ENCODE results near the gene RPL37A.

Gene RPL37A

DNA sequence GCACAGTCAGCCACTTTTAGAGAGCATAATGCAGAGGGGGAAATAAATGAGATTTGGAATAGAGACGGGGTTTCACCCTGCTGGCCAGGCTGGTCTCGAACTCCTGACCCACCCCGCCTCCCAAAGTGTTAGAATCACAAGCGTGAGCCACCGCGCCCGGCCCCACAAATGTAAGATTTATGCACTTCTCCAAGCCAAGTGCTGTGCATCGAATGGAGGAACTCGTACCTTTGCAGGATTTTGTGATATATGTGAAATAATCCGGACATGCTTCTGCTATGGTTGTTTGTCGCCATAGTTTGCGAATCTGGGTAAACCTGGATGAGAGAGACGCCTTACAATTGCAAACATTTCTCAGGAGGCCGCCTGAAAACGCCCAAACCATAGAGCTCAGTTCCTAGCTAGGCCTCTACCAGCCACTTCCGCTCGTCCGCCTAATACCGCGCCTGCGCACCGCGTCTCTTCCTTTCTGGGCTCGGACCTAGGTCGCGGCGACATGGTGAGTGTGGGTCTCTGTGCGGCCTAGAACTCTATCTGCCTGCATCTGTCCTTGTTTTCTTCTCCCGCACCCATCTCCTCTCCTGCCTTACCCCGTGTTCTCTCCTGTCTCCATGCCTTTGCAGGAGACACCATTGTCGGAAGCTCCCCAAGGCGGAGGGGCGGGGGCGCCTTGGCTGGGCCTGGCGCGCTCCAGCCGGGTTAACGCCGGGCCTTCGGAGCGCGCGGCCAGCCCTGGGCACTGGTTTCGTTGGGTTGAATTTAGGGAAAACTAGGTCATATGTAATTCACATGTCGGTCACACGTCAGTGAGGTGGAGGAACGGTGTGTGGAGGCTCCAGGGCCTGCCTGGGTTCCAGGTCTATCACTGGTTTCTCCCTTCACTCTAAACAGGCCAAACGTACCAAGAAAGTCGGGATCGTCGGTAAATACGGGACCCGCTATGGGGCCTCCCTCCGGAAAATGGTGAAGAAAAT lies at the start of gene RPL37A:
Gene RPL37A, plus strand, starts transcription at position 466 of the 974 bp plus-strand sequence. Its CDS starts 31 bp downstream, at position 497.
- peak; percentile 90 to 91 for DNase-seq (ENCODE audit: low read depth in 2 of 2)

GRCh38 chr2:216450346-216450745 lies 48.3 kb upstream of the RPL37A start:
- no peak for DNase-seq (ENCODE audit: low read depth in 2 of 2)

DNA sequence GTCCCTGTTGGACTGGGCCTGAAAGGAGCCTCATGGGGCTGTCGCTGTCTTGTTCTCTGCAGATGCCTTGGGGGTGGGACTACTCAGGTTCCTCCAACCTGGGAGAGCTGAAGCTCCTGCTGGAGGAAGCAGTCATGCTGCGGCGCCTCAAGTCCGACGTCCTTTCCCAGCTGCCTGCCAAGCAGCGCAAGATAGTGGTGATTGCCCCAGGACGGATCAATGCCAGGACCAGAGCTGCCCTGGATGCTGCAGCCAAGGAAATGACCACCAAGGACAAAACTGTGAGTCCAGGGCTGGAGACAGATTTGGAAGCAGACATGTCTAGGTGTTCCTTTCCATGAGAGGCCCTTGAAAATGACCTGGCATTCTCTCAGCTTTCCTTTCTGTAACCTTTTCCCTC lies 47.9 kb upstream of the RPL37A start:
- DNase-seq (ENCODE audit: low read depth in 2 of 2) = no peak

GRCh38 chr2:216453955-216454614 lies 44.6 kb upstream of the RPL37A start:
- no peak for DNase-seq (ENCODE audit: low read depth in 2 of 2)

DNA sequence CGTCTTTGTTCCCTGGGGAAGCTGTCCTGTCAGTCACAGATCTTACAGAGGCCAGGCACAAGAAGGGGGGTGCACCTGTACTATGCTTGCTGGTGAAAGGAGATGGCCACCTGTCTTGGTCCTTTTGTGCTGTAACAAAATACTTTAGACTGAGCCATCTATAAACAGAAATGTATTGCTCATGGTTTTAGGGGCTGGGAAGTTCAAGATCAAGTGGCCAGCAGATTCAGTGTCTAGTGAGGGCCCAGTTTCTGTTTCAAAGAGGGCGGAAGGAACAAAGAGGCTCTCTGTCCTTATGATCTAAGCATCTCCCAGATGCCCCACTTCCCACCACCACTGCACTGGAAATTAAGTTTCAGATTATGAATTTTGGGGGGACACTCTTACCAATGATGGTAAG lies 35.5 kb upstream of the RPL37A start:
- no peak for DNase-seq (ENCODE audit: low read depth in 2 of 2)

GRCh38 chr2:216464104-216464720 lies 34.4 kb upstream of the RPL37A start:
- no peak for DNase-seq (ENCODE audit: low read depth in 2 of 2)

- no peak for DNase-seq (ENCODE audit: low read depth in 2 of 2)
Measured at GRCh38 chr2:216465579-216466195, 33.0 kb upstream of the RPL37A start.

GRCh38 chr2:216467845-216468244 lies 30.8 kb upstream of the RPL37A start:
- no peak for DNase-seq (ENCODE audit: low read depth in 2 of 2)

DNA sequence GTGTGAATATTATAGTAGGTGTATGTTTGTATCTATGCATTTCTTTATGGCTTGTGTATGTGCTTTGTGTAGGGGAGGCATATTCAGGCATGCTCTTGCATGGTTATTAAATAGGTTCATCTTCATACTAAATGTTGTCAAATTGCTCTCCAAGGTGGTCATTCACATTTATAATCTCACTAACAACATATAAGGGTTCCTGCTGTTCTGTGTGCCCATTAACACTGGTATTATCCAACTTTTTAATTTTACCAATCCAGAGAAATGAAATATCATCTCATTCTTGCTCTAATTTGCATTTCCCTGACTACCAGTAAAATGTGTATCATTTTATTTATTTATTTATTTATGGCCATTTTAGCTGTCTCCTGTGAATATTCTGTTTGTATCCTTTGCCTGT lies 29.0 kb upstream of the RPL37A start:
- no peak for DNase-seq (ENCODE audit: low read depth in 2 of 2)

DNA sequence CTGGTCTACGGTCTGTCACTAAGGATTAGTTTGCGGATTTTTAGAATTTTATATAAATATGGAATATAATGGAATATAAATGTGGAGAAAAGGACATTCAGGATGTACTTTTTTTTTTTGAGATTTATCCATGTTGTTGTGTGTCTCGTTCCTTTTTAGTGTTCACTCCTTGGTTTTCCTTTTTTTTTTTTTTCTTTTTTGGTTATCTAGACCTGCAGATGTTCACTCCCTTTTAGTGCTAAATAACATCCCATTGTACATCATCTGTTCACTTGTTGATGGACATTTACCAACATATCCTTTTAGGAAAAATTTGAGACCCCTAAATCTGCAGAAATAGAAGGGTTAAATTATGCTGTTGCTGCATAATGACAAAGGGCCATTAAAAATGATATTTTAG lies 25.5 kb upstream of the RPL37A start:
- no peak for DNase-seq (ENCODE audit: low read depth in 2 of 2)

DNA sequence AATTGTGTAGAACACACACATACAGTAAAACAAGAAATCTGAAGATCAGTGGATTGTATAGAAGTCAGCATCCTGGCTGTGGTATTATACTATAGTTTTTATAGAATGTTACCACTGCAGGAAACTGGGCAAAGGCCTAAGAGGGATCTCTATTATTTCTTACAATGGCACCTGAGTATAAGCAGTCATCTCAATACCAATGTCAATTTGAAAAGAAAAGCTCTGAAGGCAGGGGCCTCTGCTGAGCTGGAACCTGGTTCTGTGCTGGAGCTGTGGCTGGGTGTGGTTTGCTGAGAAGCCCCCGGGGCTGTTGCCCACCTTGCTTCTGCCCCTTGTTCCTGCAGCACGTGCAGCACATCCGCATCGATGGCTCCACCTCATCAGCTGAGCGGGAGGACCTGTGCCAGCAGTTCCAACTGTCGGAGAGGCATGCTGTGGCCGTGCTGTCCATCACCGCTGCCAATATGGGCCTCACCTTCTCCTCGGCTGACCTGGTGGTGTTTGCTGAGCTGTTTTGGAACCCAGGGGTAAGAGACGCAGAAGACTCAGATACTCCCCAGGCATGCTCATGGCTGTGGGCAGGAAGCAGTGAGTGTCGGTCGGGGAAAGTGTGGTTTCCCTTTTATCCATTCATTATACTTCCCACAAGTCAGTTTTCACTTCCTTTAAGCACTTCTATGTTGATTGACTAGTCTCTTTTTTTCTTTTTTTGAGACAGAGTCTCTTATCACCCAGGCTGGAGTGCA lies 23.5 kb upstream of the RPL37A start:
- no peak for DNase-seq (ENCODE audit: low read depth in 2 of 2)

DNA sequence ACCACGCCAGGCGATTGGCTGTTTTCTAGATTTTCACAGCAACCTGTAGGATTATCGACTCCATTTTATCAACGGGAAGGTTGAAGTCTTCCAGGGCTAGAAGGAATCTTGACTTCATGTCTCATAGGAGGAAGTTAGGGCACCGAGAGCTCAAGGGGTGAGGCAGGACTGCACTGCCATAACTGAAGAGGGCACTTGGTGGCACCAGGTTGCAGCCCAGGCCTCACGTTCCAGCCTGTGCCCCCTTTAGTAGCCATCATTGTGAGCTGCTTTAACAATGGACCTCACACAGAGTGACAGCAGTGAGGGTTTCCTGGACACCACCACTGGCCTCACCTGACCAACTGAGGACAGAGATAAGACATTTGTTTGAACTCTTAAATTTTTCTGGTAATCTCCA lies 22.9 kb upstream of the RPL37A start:
- no peak for DNase-seq (ENCODE audit: low read depth in 2 of 2)

- DNase-seq (ENCODE audit: low read depth in 2 of 2) = no peak
Measured at GRCh38 chr2:216477283-216478035, 21.2 kb upstream of the RPL37A start.

- peak in 1 of 2 experiments; percentile 8 for DNase-seq (ENCODE audit: low read depth in 2 of 2)
Measured at GRCh38 chr2:216478151-216478550, 20.5 kb upstream of the RPL37A start.

DNA sequence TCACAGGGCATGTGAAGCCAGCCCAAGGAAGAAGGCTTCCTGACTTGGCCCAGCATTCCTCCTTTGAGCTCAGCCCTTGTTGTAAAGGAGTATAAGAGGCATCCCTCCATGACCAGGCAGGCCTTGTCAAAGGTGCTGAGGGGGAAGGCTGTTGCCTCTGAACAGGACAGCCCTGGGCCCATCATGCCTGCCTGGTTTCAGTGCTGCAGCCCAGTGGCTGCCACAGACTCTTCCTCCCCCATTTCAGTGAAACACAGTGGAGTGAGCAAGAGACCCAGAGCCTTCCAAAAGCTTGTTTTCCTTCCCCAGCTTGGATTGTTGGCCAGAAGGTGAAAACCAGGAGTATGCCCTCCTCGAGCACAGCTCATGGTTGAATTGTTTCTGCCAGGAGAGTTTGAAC lies 19.9 kb upstream of the RPL37A start:
- DNase-seq (ENCODE audit: low read depth in 2 of 2) = no peak

GRCh38 chr2:216480221-216480620 lies 18.4 kb upstream of the RPL37A start:
- DNase-seq (ENCODE audit: low read depth in 2 of 2) = no peak

DNA sequence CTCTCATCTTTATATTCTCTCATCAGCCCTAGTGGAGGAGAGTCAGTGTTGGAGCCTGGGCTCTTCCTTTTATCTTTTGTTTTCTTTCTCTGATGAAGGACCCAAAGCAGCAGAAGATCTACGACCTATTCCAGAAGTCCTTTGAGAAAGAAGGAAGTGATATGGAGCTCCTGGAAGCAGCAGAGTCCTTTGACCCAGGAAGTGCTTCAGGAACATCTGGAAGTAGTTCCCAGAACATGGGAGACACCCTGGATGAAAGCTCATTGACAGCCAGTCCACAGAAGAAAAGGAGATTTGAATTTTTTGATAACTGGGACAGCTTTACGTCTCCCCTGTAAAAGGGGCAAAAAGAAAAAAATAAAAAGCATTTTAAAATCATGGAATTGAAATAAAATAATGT lies 16.0 kb upstream of the RPL37A start:
- no peak for DNase-seq (ENCODE audit: low read depth in 2 of 2)

DNA sequence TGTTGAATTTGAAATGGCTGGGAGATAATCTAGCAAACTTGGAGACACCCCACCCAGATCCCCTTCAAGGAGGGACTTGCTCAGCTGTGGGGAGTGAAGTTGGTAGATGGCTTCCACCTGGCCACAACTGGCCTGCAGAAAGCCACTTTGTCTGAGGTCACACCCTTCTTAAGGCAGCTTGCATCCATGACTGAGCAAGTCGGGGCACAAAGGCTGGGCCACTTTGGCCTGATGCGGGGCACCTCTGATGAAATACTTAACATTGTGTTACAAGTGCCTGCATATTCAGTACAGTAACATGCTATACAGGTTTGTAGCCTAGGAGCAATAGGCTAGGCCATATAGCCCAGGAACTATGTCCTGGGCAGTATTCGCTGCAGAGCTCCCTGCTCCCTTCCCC lies 13.4 kb upstream of the RPL37A start:
- no peak for DNase-seq (ENCODE audit: low read depth in 2 of 2)

- DNase-seq (ENCODE audit: low read depth in 2 of 2) = no peak
Measured at GRCh38 chr2:216485745-216486144, 12.9 kb upstream of the RPL37A start.

DNA sequence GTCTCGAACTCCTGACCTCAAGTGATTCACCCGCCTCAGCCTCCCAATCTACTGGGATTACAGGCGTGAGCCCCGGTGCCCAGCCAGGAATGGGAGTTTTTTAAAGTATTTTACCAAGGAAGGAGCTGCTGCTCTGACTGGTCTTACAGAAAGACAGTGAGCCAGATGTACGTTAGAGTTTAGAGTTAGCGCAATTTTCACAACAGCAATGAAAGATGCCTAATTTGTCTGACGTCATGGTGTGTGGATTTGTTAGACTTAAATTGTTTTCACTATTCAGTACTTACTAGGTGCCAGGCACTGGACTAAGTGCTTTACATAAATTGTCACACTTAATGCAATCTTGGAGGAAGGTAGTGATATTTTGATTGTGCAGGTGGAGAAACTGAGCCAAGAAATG lies 12.4 kb upstream of the RPL37A start:
- no peak for DNase-seq (ENCODE audit: low read depth in 2 of 2)

GRCh38 chr2:216486708-216487107 lies 11.9 kb upstream of the RPL37A start:
- no peak for DNase-seq (ENCODE audit: low read depth in 2 of 2)
